LNCAP (cell line): ENCODE data around the gene RBPJL.

Source experiments
- TF ChIP-seq, protein P1 (sequence below): fragments of 450-650 bp; IDR thresholded peaks from 2 replicates; pipeline ENCODE4 v1.5.1; 2017; ENCODE audit warnings: mild to moderate bottlenecking

RBPJL gene

DNA sequence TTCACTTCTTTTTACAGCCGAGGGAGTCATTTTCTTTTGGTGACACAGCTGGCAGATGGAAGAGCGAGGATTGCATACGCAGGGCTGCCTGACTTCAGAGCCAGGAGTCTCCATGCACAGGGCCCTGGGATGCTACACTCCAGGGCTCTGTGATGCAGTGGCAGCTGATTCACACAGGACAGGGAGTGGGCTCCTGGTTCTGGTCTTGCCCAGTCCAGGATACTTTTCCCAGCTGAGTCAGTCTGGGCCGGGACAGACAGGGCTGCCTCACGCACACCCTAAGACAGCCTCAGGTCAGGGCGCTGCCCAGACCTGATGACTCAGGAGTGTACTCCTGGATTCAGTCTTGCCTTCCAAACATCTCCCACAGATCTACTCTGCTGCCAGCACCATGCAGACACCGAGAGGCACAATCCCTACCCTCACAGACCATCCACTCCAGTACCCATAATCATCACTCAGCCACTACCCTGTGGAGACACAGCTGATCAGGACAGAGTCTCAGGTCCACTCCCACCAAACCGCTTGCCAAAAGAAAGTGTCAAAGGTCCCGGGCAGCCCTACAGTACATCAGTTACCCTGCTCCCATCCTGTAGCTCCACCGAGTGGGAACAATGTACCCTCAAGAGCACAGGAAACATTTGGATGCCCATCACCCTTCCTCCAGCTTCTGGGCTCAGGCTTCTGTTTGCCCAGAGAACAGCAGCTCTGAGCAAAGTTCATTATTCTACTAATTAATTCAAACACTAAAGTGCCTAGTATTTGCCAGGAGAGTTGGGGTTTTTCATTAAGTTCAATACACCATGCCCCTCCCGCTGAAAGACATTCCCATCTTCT, 30.1 kb downstream of the RBPJL start:
- TF ChIP-seq, protein P1, sequence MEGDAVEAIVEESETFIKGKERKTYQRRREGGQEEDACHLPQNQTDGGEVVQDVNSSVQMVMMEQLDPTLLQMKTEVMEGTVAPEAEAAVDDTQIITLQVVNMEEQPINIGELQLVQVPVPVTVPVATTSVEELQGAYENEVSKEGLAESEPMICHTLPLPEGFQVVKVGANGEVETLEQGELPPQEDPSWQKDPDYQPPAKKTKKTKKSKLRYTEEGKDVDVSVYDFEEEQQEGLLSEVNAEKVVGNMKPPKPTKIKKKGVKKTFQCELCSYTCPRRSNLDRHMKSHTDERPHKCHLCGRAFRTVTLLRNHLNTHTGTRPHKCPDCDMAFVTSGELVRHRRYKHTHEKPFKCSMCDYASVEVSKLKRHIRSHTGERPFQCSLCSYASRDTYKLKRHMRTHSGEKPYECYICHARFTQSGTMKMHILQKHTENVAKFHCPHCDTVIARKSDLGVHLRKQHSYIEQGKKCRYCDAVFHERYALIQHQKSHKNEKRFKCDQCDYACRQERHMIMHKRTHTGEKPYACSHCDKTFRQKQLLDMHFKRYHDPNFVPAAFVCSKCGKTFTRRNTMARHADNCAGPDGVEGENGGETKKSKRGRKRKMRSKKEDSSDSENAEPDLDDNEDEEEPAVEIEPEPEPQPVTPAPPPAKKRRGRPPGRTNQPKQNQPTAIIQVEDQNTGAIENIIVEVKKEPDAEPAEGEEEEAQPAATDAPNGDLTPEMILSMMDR, result no peak

DNA sequence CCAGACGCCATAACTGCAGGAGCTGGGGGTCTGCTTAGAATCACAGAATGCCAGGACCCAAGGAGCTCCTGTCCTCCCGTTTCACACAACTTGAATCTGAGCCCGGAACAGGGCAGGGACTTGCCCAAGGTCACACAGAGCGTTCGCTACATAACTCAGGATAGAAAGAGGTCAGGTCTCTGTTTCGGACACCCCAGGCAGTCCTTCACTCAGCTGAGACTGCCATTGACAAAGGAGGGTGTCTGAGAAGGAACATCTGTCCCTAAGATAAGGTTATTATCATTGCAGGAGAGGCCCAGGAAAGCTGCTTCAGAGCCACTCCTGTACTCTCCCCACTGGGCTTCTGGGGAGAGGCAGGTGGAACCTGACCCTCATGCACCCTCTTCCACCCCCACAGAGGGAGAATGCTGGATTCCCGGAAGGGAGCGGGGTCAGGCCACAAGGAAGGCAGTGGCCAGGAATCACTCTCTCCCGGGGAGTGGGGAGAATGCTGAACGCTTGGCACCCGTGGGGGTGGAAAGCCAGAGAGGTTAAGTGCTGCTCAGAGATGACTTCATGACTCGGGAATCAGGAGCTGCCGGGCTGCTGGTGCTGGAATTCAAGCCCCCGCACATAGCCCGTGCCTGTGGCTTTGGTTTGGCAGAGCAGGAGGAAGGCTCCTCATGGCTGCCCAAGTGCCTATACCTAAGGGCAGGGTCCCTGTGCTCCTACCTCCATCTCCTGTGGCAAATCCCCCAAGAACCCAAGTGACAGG, 30.9 kb downstream of the RBPJL start:
- TF ChIP-seq, protein P1, result no peak

DNA sequence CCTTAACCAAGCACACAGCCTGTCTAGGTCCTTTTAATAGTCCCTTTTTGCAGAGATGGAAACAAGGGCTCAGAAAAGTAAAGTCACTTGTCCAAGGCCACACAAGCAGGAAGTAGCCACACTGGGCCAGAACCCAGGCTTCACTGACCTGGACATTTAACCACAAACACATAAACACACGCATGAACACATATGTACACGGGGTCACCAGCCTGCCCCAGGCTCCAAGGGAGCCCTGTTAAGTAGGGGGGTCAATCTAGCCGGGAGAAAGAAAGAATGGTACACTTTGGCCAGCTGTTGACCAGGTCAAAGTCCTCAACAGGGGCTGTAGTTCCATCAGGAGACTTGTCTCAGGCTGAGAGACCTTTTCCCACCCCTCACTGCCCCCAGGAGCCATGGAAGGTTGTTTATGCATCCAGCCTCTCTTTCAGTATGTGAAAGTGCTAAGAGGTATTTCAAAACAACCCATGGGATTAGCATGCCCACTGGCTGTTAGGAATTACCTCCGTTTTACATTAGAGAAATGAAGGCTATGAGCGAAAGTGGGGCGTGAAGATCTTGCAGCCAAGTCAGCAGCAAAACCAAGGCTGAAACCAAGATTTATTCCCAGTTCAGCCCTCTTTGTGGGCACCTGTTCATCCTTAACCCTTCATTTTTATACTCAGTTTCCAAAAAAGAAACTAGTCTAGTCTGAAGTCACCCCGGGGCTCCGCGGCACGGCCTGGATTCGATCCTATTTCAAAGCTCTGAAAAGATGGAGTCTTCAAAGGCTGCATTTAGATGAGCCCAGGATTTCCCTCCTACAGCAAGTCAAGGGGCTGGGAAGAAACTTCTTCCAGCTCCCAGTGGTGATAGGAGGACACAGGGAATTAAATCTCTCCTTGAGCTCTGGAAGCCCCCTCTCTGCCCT, 31.7 kb downstream of the RBPJL start:
- TF ChIP-seq, protein P1, result no peak

DNA sequence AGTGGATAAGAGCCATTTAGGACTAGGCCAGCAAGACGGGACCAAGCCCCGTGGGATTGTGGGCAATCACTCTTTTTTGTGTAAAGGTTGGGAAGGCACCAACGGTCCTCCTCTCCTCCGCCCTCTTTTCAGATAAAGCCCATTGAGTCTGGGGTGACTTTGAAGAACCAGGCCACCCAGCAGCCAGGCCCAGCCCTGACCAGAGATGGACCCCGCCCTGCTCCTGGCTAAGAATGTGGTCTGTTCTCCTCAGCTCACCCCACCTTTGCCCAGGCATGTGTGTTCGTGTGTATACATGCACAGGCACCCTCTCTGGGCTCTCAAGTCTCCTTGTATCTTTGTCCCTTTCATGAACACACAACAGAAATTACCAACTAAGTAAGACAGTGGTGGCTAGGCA, 32.4 kb downstream of the RBPJL start:
- TF ChIP-seq, protein P1, result no peak

DNA sequence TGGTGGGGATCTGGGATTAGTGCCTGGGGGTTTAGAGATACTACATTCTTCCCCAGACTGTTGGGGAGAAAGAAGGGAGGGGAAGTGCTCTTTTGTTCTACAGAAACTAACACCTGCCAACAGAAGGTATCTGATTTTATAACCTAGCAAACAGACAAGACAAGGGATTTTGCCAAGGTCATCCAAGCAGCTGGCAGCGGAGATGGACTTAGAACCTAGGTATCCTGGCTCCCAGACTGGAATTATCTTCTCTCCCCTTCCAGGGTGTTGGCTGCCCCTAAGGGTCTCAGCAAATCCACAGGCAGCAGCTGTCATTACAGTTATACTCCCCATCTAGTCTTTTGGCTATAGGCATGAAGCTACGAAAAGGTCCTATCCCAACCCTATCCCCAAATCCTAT, 33.2 kb downstream of the RBPJL start:
- TF ChIP-seq, protein P1, result no peak

DNA sequence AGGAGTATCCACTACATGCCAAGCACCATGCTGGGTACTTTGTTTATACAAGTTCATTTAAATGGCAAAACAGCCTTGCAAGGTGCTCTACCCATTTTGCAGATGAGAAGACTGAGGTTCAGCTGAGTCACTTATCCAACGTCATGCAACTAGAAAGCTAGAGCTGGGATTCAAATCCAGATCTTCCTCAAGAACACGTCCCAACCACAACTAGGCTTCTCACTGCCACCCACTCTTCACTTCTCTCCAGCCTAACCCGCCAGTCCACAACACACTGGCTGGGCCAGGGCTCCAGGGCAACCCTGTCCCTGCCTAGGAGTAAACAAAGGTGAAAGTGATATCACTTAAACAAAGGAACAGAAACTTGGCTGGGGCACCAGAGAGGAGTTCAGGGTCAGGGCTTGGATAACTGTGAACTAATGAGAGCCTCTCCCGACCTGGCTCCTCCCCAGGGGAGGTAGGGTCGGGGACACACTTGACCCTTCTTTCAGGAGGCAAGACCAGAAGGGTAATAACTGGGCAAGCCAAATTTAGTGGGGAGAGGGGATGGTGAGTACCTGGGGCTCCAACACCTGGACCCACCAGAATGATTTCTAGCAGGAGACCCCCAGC, 33.7 kb downstream of the RBPJL start:
- TF ChIP-seq, protein P1, result no peak

DNA sequence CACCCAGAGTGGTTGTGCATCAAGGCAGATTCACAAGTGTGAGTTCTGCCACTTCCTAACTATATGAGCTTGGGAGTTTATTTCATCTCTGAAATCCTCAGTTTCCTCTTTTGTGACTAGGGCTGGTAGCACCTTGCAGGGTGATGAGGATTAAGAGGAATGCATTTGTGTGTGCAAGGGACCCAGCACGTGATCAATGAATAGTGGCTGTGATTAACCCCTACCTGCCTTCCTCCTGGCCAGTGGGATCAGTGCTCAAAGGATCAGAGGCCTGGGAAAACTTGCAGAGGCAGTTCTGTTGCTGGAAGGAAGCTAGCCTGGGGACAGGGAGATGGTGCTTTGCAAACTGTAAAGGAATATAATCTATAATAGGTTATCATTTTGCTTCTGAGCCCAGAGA, 34.3 kb downstream of the RBPJL start:
- TF ChIP-seq, protein P1, result no peak
